GM19395 (cell line): ENCODE results near the gene ZG16.
"Not testable (repeated sequence)": the region's sequence is repeated elsewhere in the genome, so short reads cannot be mapped to it uniquely, and the experiment has no call there.

Experiments used
- ATAC-seq: cut with Tn5 transposase; IDR thresholded peaks from one replicate; pipeline ENCODE4 v1.9.1; 2021; ENCODE audit warnings: mild to moderate bottlenecking, moderate library complexity; ENCODE audit not compliant: unreplicated experiment

ZG16 gene

GRCh38 chr16:29777576-29778350 is at the start of gene ZG16:
ZG16 (plus strand) TSS chr16:29778256; CDS start chr16:29779267, 1,011 bp downstream.
- ATAC-seq = no peak

- ATAC-seq = no peak
Measured at GRCh38 chr16:29729116-29729521, 48.9 kb upstream of the ZG16 start.

- no peak for ATAC-seq
Measured at GRCh38 chr16:29730649-29731048, 47.4 kb upstream of the ZG16 start.

GRCh38 chr16:29731768-29732601 is 46.1 kb upstream of the ZG16 start:
- peak; percentile 70 for ATAC-seq

GRCh38 chr16:29734786-29735185 is 43.3 kb upstream of the ZG16 start:
- ATAC-seq = no peak

GRCh38 chr16:29736112-29736511 is 41.9 kb upstream of the ZG16 start:
- ATAC-seq = no peak

- no peak for ATAC-seq
Measured at GRCh38 chr16:29736764-29737163, 41.3 kb upstream of the ZG16 start.

GRCh38 chr16:29737713-29738112 is 40.3 kb upstream of the ZG16 start:
- ATAC-seq = no peak

- ATAC-seq = no peak
Measured at GRCh38 chr16:29738514-29738913, 39.5 kb upstream of the ZG16 start.

- ATAC-seq = not testable (repeated sequence)
Measured at GRCh38 chr16:29739927-29740629, 38.0 kb upstream of the ZG16 start.

- not testable (repeated sequence) for ATAC-seq
Measured at GRCh38 chr16:29740630-29741015, 37.4 kb upstream of the ZG16 start.

- ATAC-seq = no peak
Measured at GRCh38 chr16:29742683-29743275, 35.3 kb upstream of the ZG16 start.

GRCh38 chr16:29743475-29743826 is 34.6 kb upstream of the ZG16 start:
- ATAC-seq = no peak

- no peak for ATAC-seq
Measured at GRCh38 chr16:29743827-29744531, 34.1 kb upstream of the ZG16 start.

GRCh38 chr16:29744541-29745101 is 33.4 kb upstream of the ZG16 start:
- ATAC-seq = no peak

- ATAC-seq = peak; percentile 54
Measured at GRCh38 chr16:29745121-29745852, 32.8 kb upstream of the ZG16 start.

- peak; percentile 52 for ATAC-seq
Measured at GRCh38 chr16:29745853-29746345, 32.2 kb upstream of the ZG16 start, which contains the start of gene C16orf54. C16orf54 (minus strand) TSS chr16:29745990; CDS start chr16:29744951, 1,039 bp downstream.

GRCh38 chr16:29746518-29746917 is 31.5 kb upstream of the ZG16 start:
- ATAC-seq = not testable (repeated sequence)
